Stomach (tissue), 9 donors: ENCODE results near the gene SCN2A. TPM values are rescaled to one million over a fixed set of nuclear protein-coding genes. Genes with fewer than 3 reads are reported as not detected.

ENCODE experiments used
- DNase-seq, 2 donors: peaks; one replicate each; pipeline versions ENCODE4 v3.0.0 to v3.0.0-alpha.2; 2013 to 2019
- H3K27ac ChIP-seq, 5 donors: fragments of 200-600 bp in 4 of 5; sonication (generic) in 4 of 5; one replicate each; pipeline ENCODE4 v1.5.1; 2013 to 2019; ENCODE audit warnings: mild to moderate bottlenecking in 1 of 5, moderate library complexity in 1 of 5
- H3K27me3 ChIP-seq, 3 donors: fragments of 200-600 bp; sonication (generic); one replicate each; pipeline ENCODE4 v1.5.1; 2017 to 2019; ENCODE audit warnings: mixed run types in 1 of 3
- H3K36me3 ChIP-seq, 4 donors: fragments of 200-600 bp; sonication (generic); 1 replicate in 3 of 4; 2 replicates in 1 of 4; pipeline ENCODE4 v1.5.1; 2016 to 2019
- H3K4me1 ChIP-seq, 4 donors: fragments of 200-600 bp; sonication (generic); one replicate each; pipeline ENCODE4 v1.5.1; 2016 to 2019
- H3K4me3 ChIP-seq, 4 donors: fragments of 200-600 bp; sonication (generic) in 3 of 4; one replicate each; pipeline ENCODE4 v1.5.1; 2016 to 2019; ENCODE audit warnings: mild to moderate bottlenecking in 1 of 4
- H3K9me3 ChIP-seq, 4 donors: fragments of 200-600 bp; sonication (generic); one replicate each; pipeline ENCODE4 v1.5.1; 2016 to 2019
- CTCF ChIP-seq, 7 experiments: fragments of 450-650 bp in 4 of 7; fragments of 200-600 bp in 3 of 7; sonication (generic) in 3 of 7; IDR thresholded peaks; one replicate each; pipeline ENCODE4 v1.5.1; 2016 to 2019; ENCODE audit warnings: antibody characterized with exemption in 7 of 7, control low read depth in 2 of 7, mild to moderate bottlenecking in 1 of 7
- EP300 ChIP-seq: sonication (generic); formaldehyde crosslinking; IDR thresholded peaks from one replicate; pipeline ENCODE4 v1.6.1; 2017; ENCODE audit warnings: antibody characterized with exemption
- POLR2A ChIP-seq, 4 donors: fragments of 450-650 bp; IDR thresholded peaks; one replicate each; pipeline ENCODE4 v1.6.1; 2016; ENCODE audit warnings: antibody characterized with exemption in 4 of 4, control low read depth in 2 of 4, mild to moderate bottlenecking in 1 of 4, moderate library complexity in 1 of 4
- POLR2AphosphoS5 ChIP-seq, 3 donors: sonication (generic); formaldehyde crosslinking; IDR thresholded peaks; one replicate each; pipeline ENCODE4 v1.6.1; 2016; ENCODE audit warnings: antibody characterized with exemption in 3 of 3
- WGBS, 5 donors: extraction: QIAGEN DNeasy Blood & Tissue Kit in 3 of 5; methylation state at CpG; one replicate each; pipeline versions ENCODE4 v1.1.5 to v1.1.7; 2013 to 2018; 5-methylcytosine and 5-hydroxymethylcytosine counted together
- intact Hi-C: fragments of 100-400 bp; cut with DNase I; formaldehyde crosslinking; loops from one replicate; pipeline ENCODE4 v1.15.1; 2023; ENCODE audit warnings: low total_unique reads
- polyA plus RNA-seq, 3 donors: library from polyadenylated mRNA; stranded (reverse); fragments of 200-250 nt; gene quantifications; one replicate each; pipeline ENCODE4 v1.2.3, GENCODE V29; 2013
- total RNA-seq, 5 donors: library from RNA; depleted of rRNA; stranded (reverse); fragments of >200 nt; gene quantifications; one replicate each; pipeline versions ENCODE4 v1.1.0 to v1.2.3, GENCODE V29; 2014 to 2016
- donor health status: healthy with polysubstance abuse.
- donor health status: Bipolar disorder and iron deficiency.
- donor health status: healthy.

The SCN2A gene
- total and polyA plus RNA-seq, 8 donors: 0.06 to 4.1 (median 1.0) TPM; not detected in 2

GRCh38 chr2:165414187-165414586 is 175.0 kb downstream of the SCN2A start:
- DNase-seq: no peak
- Histone ChIP-seq H3K27ac (no peak overlapping the region), H3K36me3 (no peaks in the 10 kb centered on the region), H3K4me3 (no peak overlapping the region), H3K9me3 (peaks cover 0 to 5% (median 0%) of the 10 kb centered on the region in 4 donors), H3K27me3 (no peaks in the 10 kb centered on the region), H3K4me1 (no peaks in the 10 kb centered on the region)
- intact Hi-C loops: no loop called here
- TF ChIP-seq CTCF (IDR thresholded peaks at IDR 0.05) (no peak), POLR2AphosphoS5 (IDR thresholded peaks at IDR 0.05) (no peak), EP300 (no peak), POLR2A (IDR thresholded peaks at IDR 0.05) (no peak)

GRCh38 chr2:165417009-165417408 is 177.8 kb downstream of the SCN2A start:
- intact Hi-C loops: no loop called here
- no peak overlapping the region for H3K4me3 ChIP-seq
- peaks cover 0 to 5% (median 0%) of the 10 kb centered on the region in 4 donors for H3K9me3 ChIP-seq
- no peak overlapping the region for H3K27ac ChIP-seq
- DNase-seq: no peak
- no peaks in the 10 kb centered on the region for H3K27me3 ChIP-seq
- H3K36me3 ChIP-seq: no peaks in the 10 kb centered on the region
- 85 to 100% (median 96%) methylated on average over 1 of the region's 1 CpG for WGBS, 5 donors
- no peaks in the 10 kb centered on the region for H3K4me1 ChIP-seq
- TF ChIP-seq EP300: no peak
- TF ChIP-seq POLR2A (IDR thresholded peaks at IDR 0.05): no peak
- no peak for TF ChIP-seq CTCF (IDR thresholded peaks at IDR 0.05)
- no peak for TF ChIP-seq POLR2AphosphoS5 (IDR thresholded peaks at IDR 0.05)

- TF ChIP-seq POLR2AphosphoS5 (IDR thresholded peaks at IDR 0.05) (no peak), CTCF (IDR thresholded peaks at IDR 0.05) (no peak), POLR2A (IDR thresholded peaks at IDR 0.05) (no peak), EP300 (no peak)
- intact Hi-C loops: no loop called here
- peaks cover 0 to 16% (median 2%) of the 10 kb centered on the region in 4 donors for H3K9me3 ChIP-seq
- no peaks in the 10 kb centered on the region for H3K27me3 ChIP-seq
- H3K4me1 ChIP-seq: no peaks in the 10 kb centered on the region
- no peaks in the 10 kb centered on the region for H3K36me3 ChIP-seq
- H3K4me3 ChIP-seq: no peak overlapping the region
- DNase-seq: no peak
- H3K27ac ChIP-seq: no peak overlapping the region
Observed at GRCh38 chr2:165420231-165420630, 181.0 kb downstream of the SCN2A start.

GRCh38 chr2:165423081-165423480 is 183.9 kb downstream of the SCN2A start:
- no peak for DNase-seq
- Histone ChIP-seq H3K36me3 (no peaks in the 10 kb centered on the region), H3K4me3 (no peak overlapping the region), H3K4me1 (no peaks in the 10 kb centered on the region), H3K9me3 (peaks cover 0 to 11% (median 2%) of the 10 kb centered on the region in 4 donors), H3K27me3 (no peaks in the 10 kb centered on the region), H3K27ac (no peak overlapping the region)
- intact Hi-C loops: no loop called here
- WGBS, 5 donors: 85 to 95% (median 89%) methylated on average over 3 of the region's 3 CpGs
- TF ChIP-seq CTCF (IDR thresholded peaks at IDR 0.05) (no peak), EP300 (no peak), POLR2A (IDR thresholded peaks at IDR 0.05) (no peak), POLR2AphosphoS5 (IDR thresholded peaks at IDR 0.05) (no peak)
